Kidney (tissue), 14 donors: Measurements from ENCODE around the gene CALN1. TPM values are rescaled to one million over a fixed set of nuclear protein-coding genes. Genes with fewer than 3 reads are reported as not detected.
"Not testable (repeated sequence)": the region's sequence is repeated elsewhere in the genome, so short reads cannot be mapped to it uniquely, and the experiment has no call there.

Source experiments
- DNase-seq, 5 donors: peaks; one replicate each; pipeline ENCODE4 v3.0.0-alpha.2; 2013 to 2020
- FAIRE-seq: peaks from 2 replicates; lab custom pipeline; 2012; peaks lifted over from hg19 to GRCh38; lab: Jason Lieb, UNC
- H3K27ac ChIP-seq, 2 donors: one replicate each; pipeline ENCODE4 v1.7.0; 2013; ENCODE audit warnings: low read depth in 2 of 2, low read length in 2 of 2, inconsistent platforms in 1 of 2
- H3K27me3 ChIP-seq: one replicate; pipeline ENCODE4 v1.7.1; 2013; ENCODE audit warnings: low read length, inconsistent platforms; ENCODE audit not compliant: control insufficient read depth, insufficient read depth
- H3K36me3 ChIP-seq, 3 donors: one replicate each; pipeline versions ENCODE4 v1.7.0 to v1.7.1; 2013; ENCODE audit warnings: low read length in 3 of 3, control low read depth in 1 of 3, inconsistent platforms in 1 of 3; ENCODE audit not compliant: insufficient read depth in 3 of 3, control insufficient read depth in 2 of 3
- H3K4me1 ChIP-seq, 3 donors: one replicate each; pipeline versions ENCODE4 v1.7.0 to v1.7.1; 2013; ENCODE audit warnings: low read length in 3 of 3, inconsistent platforms in 1 of 3, low read depth in 1 of 3; ENCODE audit not compliant: control insufficient read depth in 2 of 3, insufficient read depth in 2 of 3
- H3K4me3 ChIP-seq, 3 donors: one replicate each; pipeline versions ENCODE4 v1.7.0 to v1.8.1; 2013; ENCODE audit warnings: low read length in 3 of 3, control low read depth in 1 of 3, inconsistent platforms in 1 of 3
- H3K9ac ChIP-seq, 3 donors: one replicate each; pipeline versions ENCODE4 v1.7.0 to v1.7.1; 2013; ENCODE audit warnings: low read length in 3 of 3, control low read depth in 1 of 3, inconsistent platforms in 1 of 3
- H3K9me3 ChIP-seq, 3 donors: one replicate each; pipeline versions ENCODE4 v1.7.0 to v1.7.1; 2013; ENCODE audit warnings: low read length in 3 of 3, control low read depth in 1 of 3, inconsistent platforms in 1 of 3; ENCODE audit not compliant: control insufficient read depth in 2 of 3, insufficient read depth in 1 of 3
- CTCF ChIP-seq: IDR thresholded peaks from 3 replicates; pipeline ENCODE4 v1.5.1; 2012; ENCODE audit warnings: mild to moderate bottlenecking, moderate library complexity, borderline replicate concordance; ENCODE audit not compliant: insufficient read depth; ENCODE audit errors: extremely low read depth
- intact Hi-C: fragments of 100-400 bp; cut with DNase I; formaldehyde crosslinking; loops from one replicate; pipeline ENCODE4 v1.11.1; 2022
- polyA plus RNA-seq: library from polyadenylated mRNA; stranded (reverse); fragments of 350-450 nt; fragmentation: Illumina TruSeq; extraction: RNeasy Lipid Tissue Mini Kit (QIAGEN cat#74804); gene quantifications from one replicate; pipeline ENCODE4 v1.2.3, GENCODE V29; 2014; ENCODE audit warnings: low read depth, low replicate concordance; ENCODE audit not compliant: insufficient read depth
- total RNA-seq: library from RNA; stranded (reverse); fragmentation: NEBNext Ultra II Directional; extraction: Animal tissue kit (Norgen Biotek cat#: 25700); gene quantifications from one replicate; pipeline ENCODE4 v1.2.1, GENCODE V29; 2021
- donor health status: control.
- donor health status: control.
- donor health status: control.
- donor health status: control.
- donor health status: control.
- donor health status: DM: yes; HTN: yes; CAD: no.
- donor health status: Normal renal cell carcinoma (clear cell type).

CALN1 gene
- total and polyA plus RNA-seq, 2 donors from 2014 or later = not detected

- DNase-seq = no peak
- Histone ChIP-seq H3K27ac (no peak overlapping the region), H3K27me3 (no peaks in the 10 kb centered on the region), H3K36me3 (no peaks in the 10 kb centered on the region), H3K4me1 (no peaks in the 10 kb centered on the region), H3K9me3 (peaks cover 0 to 5% (median 0%) of the 10 kb centered on the region in 3 donors), H3K4me3 (no peak overlapping the region), H3K9ac (no peak overlapping the region)
- FAIRE-seq = no peak
- intact Hi-C loops = no loop called here
- TF ChIP-seq CTCF = no peak
Measured at GRCh38 chr7:71750290-71750689, 661.8 kb downstream of the CALN1 start.

GRCh38 chr7:71746006-71746405 is 666.1 kb downstream of the CALN1 start:
- no peak for FAIRE-seq
- intact Hi-C loops = no loop called here
- Histone ChIP-seq H3K36me3 (no peaks in the 10 kb centered on the region), H3K9me3 (peaks cover 0 to 5% (median 0%) of the 10 kb centered on the region in 3 donors), H3K27me3 (no peaks in the 10 kb centered on the region), H3K27ac (no peak overlapping the region), H3K4me3 (no peak overlapping the region), H3K4me1 (no peaks in the 10 kb centered on the region), H3K9ac (no peak overlapping the region)
- TF ChIP-seq CTCF = no peak
- no peak for DNase-seq

- no peak for DNase-seq
- no peak overlapping the region for H3K4me3 ChIP-seq
- intact Hi-C loops = no loop called here
- no peaks in the 10 kb centered on the region for H3K36me3 ChIP-seq
- H3K27me3 ChIP-seq = no peaks in the 10 kb centered on the region
- H3K4me1 ChIP-seq = no peaks in the 10 kb centered on the region
- no peak overlapping the region for H3K27ac ChIP-seq
- FAIRE-seq = no peak
- TF ChIP-seq CTCF = no peak
- no peak overlapping the region for H3K9ac ChIP-seq
- H3K9me3 ChIP-seq = no peaks in the 10 kb centered on the region
Measured at GRCh38 chr7:71740174-71740560, 672.0 kb downstream of the CALN1 start.

- no peak overlapping the region for H3K9ac ChIP-seq
- no peaks in the 10 kb centered on the region for H3K4me1 ChIP-seq
- TF ChIP-seq CTCF = no peak
- FAIRE-seq (no peak), DNase-seq (no peak)
- no peak overlapping the region for H3K4me3 ChIP-seq
- H3K9me3 ChIP-seq = no peaks in the 10 kb centered on the region
- no peak overlapping the region for H3K27ac ChIP-seq
- no peaks in the 10 kb centered on the region for H3K36me3 ChIP-seq
- no peaks in the 10 kb centered on the region for H3K27me3 ChIP-seq
- intact Hi-C loops = no loop called here
Measured at GRCh38 chr7:71739520-71740173, 672.5 kb downstream of the CALN1 start.

- H3K27ac ChIP-seq, intact Hi-C loops, FAIRE-seq, H3K4me1 ChIP-seq, H3K36me3 ChIP-seq, H3K27me3 ChIP-seq, H3K9me3 ChIP-seq, H3K9ac ChIP-seq, H3K4me3 ChIP-seq: not testable (repeated sequence)
- peak in 1 of 5 donors; percentile 55 for DNase-seq
Measured at GRCh38 chr7:71737931-71738540, 674.1 kb downstream of the CALN1 start.
